ENCODE results near the gene KIFC1.

GRCh38 chr6:33377171-33377570 lies 14.5 kb upstream of the KIFC1 start:
- no peak for TF ChIP-seq CTCF (IDR thresholded peaks at IDR 0.05)
- TF ChIP-seq POLR2A (IDR thresholded peaks at IDR 0.05), result no peak

All from thyroid gland (tissue), 4 donors.